Activated CD4-positive, alpha-beta T cell treated with anti-CD3 and anti-CD28 coated beads, Interleukin-2, Interleukin-6, amounts not matched to agents 100 ng/mL and 50 ng/mL, durations not matched to agents 16 hours and 8 hours (primary cell): Measurements from ENCODE around the gene MIB1.

Source experiments
- DNase-seq: peaks from one replicate; pipeline ENCODE4 v3.0.0-alpha.2; 2020

MIB1 gene

DNA sequence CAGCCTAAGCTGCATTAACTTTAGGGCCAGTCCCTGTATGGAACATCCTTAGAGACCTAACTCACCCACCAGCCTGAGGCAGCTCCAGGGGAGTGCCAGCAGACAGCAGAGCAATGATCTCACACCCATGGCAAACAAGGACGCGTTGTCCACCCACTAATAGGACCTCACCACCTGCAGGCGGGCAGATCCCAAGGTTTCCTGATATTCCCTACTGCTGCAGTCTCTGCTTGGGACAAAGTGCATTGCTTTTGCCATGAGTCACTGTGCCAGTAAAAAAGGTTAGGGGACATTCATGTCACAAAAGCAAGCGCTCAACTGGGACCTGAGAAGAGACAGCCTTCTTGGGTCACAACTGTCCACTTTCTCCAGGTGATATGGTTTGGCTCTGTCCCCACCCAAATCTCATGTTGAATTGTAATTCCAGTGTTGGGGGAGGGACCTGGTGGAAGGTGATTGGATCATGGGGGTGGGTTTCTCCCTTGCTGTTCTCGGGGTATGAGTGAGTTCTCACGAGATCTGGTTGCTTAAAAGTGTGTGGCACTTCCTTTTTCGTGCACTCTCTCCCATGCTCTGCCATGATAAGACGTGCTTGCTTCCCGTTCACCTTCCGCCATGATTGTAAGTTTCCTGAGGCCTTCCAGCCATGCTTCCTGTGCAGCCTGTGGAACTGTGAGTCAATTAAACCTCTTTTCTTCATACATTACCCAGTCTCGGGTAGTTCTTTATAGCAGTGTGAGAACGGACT is 160.2 kb downstream of the MIB1 start:
- DNase-seq, result no peak

- DNase-seq, result no peak
Measured at GRCh38 chr18:21901423-21901945, 160.9 kb downstream of the MIB1 start.

DNA sequence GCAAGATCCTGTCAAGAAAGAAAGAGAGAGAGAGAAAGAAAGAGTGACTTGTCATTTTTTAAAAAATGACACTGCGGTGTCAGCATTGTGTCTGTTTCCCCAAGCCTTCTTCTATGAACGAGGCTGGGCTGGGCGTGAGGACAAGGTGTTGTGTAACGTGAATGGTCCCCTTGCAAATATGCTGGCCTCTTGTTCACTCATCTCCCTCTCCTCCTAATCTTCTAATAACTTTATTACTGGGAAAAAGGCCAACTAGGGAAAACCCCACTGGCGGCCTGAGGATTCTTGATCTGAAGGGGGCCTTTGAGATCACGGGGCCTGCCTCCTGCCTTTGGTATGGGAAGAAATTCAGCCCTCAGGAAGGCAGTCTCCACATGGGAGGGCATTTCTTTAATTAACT is 163.1 kb downstream of the MIB1 start:
- DNase-seq, result no peak

DNA sequence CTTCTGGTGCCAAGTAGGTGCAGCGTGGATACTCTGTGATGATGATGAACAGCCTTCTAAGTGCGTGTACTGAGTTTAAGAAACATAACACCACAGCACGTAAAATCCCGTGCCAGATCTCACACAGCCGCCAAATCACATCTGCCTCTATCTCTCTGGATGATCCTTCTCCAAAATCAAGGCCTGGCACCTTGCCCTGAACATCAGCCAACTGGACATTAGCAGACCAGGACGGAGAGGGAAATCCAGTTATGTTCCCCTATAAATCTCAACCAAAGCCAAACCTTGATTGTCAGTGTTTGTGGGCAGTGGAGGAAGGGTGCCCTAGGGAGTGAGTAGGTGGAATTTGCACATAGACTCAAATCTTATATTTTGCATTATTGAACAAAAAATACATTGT is 164.3 kb downstream of the MIB1 start:
- no peak for DNase-seq

GRCh38 chr18:21907451-21907850 is 166.9 kb downstream of the MIB1 start:
- DNase-seq, result no peak

DNA sequence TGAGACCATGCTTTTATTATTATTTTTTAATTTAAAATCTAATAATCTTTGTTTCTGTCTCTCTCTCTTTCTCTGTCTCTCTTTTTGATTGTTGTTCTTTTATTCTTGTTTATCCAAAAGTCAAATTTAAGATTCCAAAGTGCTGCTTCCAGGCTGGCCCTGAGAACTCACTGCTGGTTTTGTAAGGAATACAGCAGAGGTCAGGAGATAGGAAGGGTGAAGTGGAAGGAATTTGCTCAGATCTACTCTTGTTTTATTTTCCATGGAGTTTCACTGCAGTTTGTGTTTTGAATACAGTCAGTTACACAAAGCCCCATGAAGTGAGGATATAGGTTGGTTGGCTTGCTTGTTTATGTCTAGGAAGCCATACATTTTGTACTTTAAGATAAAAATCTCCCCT is 168.1 kb downstream of the MIB1 start:
- DNase-seq, result no peak

DNA sequence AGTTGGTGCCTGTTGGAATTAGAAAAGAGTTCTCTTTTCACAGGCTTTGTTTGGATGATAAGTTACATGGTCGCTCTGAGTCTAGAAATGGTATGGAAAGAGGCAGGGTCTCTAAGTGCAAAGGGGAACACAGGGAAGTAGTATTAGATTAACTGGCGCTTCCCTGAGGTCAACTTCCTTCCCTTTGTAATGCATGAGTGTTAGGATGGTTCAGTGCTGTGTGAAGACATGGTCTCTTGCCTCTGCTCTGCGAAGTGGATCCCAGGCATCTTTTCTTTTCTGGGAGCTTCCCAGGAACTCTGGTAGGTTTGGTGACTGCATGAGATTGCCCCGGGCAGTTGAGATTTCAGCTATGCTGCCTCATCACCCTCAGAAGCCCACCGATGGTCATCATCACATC is 170.3 kb downstream of the MIB1 start:
- DNase-seq, result no peak

GRCh38 chr18:21911551-21911950 is 171.0 kb downstream of the MIB1 start:
- no peak for DNase-seq

DNA sequence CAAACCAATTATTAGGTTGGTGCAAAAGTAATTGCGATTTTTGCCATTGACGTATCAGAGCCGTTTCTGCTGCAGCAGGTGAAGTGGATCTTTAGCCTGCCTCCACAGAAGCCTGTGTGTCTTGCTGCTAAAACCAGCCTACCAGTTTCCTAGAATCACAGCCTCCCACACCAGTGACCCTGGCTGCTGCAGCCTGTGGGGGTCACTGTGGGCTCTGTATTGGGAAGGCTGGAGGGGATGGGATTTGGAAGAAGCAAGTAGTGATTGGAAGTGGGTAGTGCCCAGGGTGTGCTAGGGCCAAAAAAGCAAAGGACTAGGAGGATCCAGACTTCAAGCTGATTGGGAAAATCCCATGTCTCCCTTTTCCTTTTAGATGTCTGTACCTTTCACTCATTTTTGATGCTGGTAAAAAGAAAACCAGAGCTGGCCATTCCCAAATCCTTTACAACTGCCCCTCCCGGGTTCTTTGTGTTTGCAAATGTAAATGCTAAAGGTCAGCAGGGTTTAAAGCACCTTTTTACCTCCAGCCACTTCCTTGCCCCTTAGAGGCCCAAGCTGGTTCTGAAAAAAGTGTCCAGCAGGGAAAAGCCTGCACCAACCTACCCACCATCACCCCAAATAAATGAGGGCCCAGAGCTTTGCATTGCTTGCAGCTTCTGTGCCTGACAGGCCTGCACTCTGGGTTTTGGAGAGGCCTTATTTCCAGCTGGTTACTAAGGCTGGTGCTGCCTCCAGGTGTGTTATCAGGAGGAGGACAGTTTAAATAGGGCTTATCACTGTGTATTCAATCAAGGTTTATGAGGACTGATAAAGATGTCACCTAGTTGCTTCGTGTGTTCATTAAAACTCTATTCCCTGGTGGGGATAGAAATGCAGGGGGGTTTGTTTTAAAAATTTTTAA is 172.0 kb downstream of the MIB1 start:
- no peak for DNase-seq

- no peak for DNase-seq
Measured at GRCh38 chr18:21914739-21915319, 174.2 kb downstream of the MIB1 start.

- DNase-seq, result no peak
Measured at GRCh38 chr18:21915546-21915945, 175.0 kb downstream of the MIB1 start.

GRCh38 chr18:21916594-21916993 is 176.0 kb downstream of the MIB1 start:
- DNase-seq, result no peak

- no peak for DNase-seq
Measured at GRCh38 chr18:21918693-21919092, 178.1 kb downstream of the MIB1 start.
